Hematopoietic multipotent progenitor cell treated with erythropoietin and hydrocortisone succinate and interleukin-3 and kit ligand, for 6 days (in vitro differentiated cells): ENCODE data around the gene MXRA7.

Experiments
- DNase-seq: peaks from one replicate; pipeline ENCODE4 v3.0.0-alpha.2; 2015

Gene MXRA7

GRCh38 chr17:76691379-76692191 lies 19.2 kb downstream of the MXRA7 start:
- DNase-seq: no peak

GRCh38 chr17:76690596-76691280 lies 20.0 kb downstream of the MXRA7 start:
- no peak for DNase-seq

- no peak for DNase-seq
Observed at GRCh38 chr17:76689859-76690258, 20.9 kb downstream of the MXRA7 start.

GRCh38 chr17:76688165-76688622 lies 22.6 kb downstream of the MXRA7 start:
- DNase-seq: no peak

- DNase-seq: no peak
Observed at GRCh38 chr17:76687298-76688164, 23.2 kb downstream of the MXRA7 start.

- DNase-seq: no peak
Observed at GRCh38 chr17:76686538-76687297, 24.0 kb downstream of the MXRA7 start.

GRCh38 chr17:76685846-76686245 lies 24.9 kb downstream of the MXRA7 start:
- no peak for DNase-seq

- DNase-seq: no peak
Observed at GRCh38 chr17:76685366-76685765, 25.4 kb downstream of the MXRA7 start.

- DNase-seq: no peak
Observed at GRCh38 chr17:76684756-76685155, 26.0 kb downstream of the MXRA7 start.

GRCh38 chr17:76683921-76684745 lies 26.6 kb downstream of the MXRA7 start:
- DNase-seq: no peak

GRCh38 chr17:76683011-76683755 lies 27.6 kb downstream of the MXRA7 start:
- DNase-seq: peak; percentile 28

- peak; percentile 95 for DNase-seq
Observed at GRCh38 chr17:76682296-76682695, 28.5 kb downstream of the MXRA7 start.

GRCh38 chr17:76681222-76682137 lies 29.3 kb downstream of the MXRA7 start:
- peak; percentile 93 for DNase-seq

- no peak for DNase-seq
Observed at GRCh38 chr17:76679239-76679638, 31.5 kb downstream of the MXRA7 start.

- no peak for DNase-seq
Observed at GRCh38 chr17:76678330-76678729, 32.4 kb downstream of the MXRA7 start.

- no peak for DNase-seq
Observed at GRCh38 chr17:76677406-76677805, 33.4 kb downstream of the MXRA7 start.

- DNase-seq: no peak
Observed at GRCh38 chr17:76676629-76677028, 34.1 kb downstream of the MXRA7 start.

- no peak for DNase-seq
Observed at GRCh38 chr17:76675648-76676047, 35.1 kb downstream of the MXRA7 start.

- no peak for DNase-seq
Observed at GRCh38 chr17:76674600-76674999, 36.2 kb downstream of the MXRA7 start.

- DNase-seq: no peak
Observed at GRCh38 chr17:76673729-76674128, 37.0 kb downstream of the MXRA7 start.
